ENCODE data around the gene HES6.

HES6 gene

GRCh38 chr2:238254095-238254723 is 14.4 kb upstream of the HES6 start:
- DNase-seq (ENCODE audit: low spot score): no peak

- no peak for DNase-seq (ENCODE audit: low spot score)
Measured at GRCh38 chr2:238252766-238253630, 13.2 kb upstream of the HES6 start.

GRCh38 chr2:238251986-238252385 is 12.1 kb upstream of the HES6 start:
- DNase-seq (ENCODE audit: low spot score): no peak

GRCh38 chr2:238251331-238251730 is 11.5 kb upstream of the HES6 start:
- DNase-seq (ENCODE audit: low spot score): no peak

GRCh38 chr2:238250896-238251295 is 11.1 kb upstream of the HES6 start:
- no peak for DNase-seq (ENCODE audit: low spot score)

GRCh38 chr2:238247841-238248453 is 8.1 kb upstream of the HES6 start:
- no peak for DNase-seq (ENCODE audit: low spot score)

GRCh38 chr2:238247002-238247822 is 7.4 kb upstream of the HES6 start:
- peak; percentile 66 for DNase-seq (ENCODE audit: low spot score)

- no peak for DNase-seq (ENCODE audit: low spot score)
Measured at GRCh38 chr2:238244151-238244550, 4.3 kb upstream of the HES6 start.

- DNase-seq (ENCODE audit: low spot score): no peak
Measured at GRCh38 chr2:238243496-238244076, 3.7 kb upstream of the HES6 start.

- DNase-seq (ENCODE audit: low spot score): peak; percentile 53
Measured at GRCh38 chr2:238242731-238243495, 3.1 kb upstream of the HES6 start.

GRCh38 chr2:238241970-238242369 is 2.1 kb upstream of the HES6 start:
- DNase-seq (ENCODE audit: low spot score): no peak

GRCh38 chr2:238240757-238241711 is 1.2 kb upstream of the HES6 start:
- peak; percentile 86 for DNase-seq (ENCODE audit: low spot score)

- DNase-seq (ENCODE audit: low spot score): no peak
Measured at GRCh38 chr2:238239543-238239862, 335 bp downstream of the HES6 start.

GRCh38 chr2:238238766-238239542 is 884 bp downstream of the HES6 start:
- peak; percentile 58 for DNase-seq (ENCODE audit: low spot score)

- no peak for DNase-seq (ENCODE audit: low spot score)
Measured at GRCh38 chr2:238238311-238238765, 1.5 kb downstream of the HES6 start.

- peak; percentile 9 for DNase-seq (ENCODE audit: low spot score)
Measured at GRCh38 chr2:238237431-238238135, 2.3 kb downstream of the HES6 start.

- DNase-seq (ENCODE audit: low spot score): peak; percentile 32
Measured at GRCh38 chr2:238236571-238236970, 3.3 kb downstream of the HES6 start.

GRCh38 chr2:238235856-238236255 is 4.0 kb downstream of the HES6 start:
- peak; percentile 29 for DNase-seq (ENCODE audit: low spot score)
